Stimulated activated naive CD4-positive, alpha-beta T cell (primary cell): Measurements from ENCODE around the gene CCSER2.
A peak's percentile ranks its signal among the peaks of the same experiment; 100 is the strongest.
"Not testable (repeated sequence)": the region's sequence is repeated elsewhere in the genome, so short reads cannot be mapped to it uniquely, and the experiment has no call there.

Experiments
- DNase-seq, 6 experiments: peaks; one replicate each; lab custom pipeline; 2025; lab: John Stamatoyannopoulos, UW

The CCSER2 gene

GRCh38 chr10:84395581-84395980 is 67.2 kb downstream of the CCSER2 start:
- DNase-seq: no peak

GRCh38 chr10:84397735-84398144 is 69.4 kb downstream of the CCSER2 start:
- DNase-seq: no peak

GRCh38 chr10:84398696-84399095 is 70.3 kb downstream of the CCSER2 start:
- no peak for DNase-seq

- DNase-seq: no peak
Observed at GRCh38 chr10:84401854-84402611, 73.6 kb downstream of the CCSER2 start.

GRCh38 chr10:84404783-84405182 is 76.4 kb downstream of the CCSER2 start:
- no peak for DNase-seq

- no peak for DNase-seq
Observed at GRCh38 chr10:84405662-84406061, 77.3 kb downstream of the CCSER2 start.

- DNase-seq: no peak
Observed at GRCh38 chr10:84406561-84406960, 78.2 kb downstream of the CCSER2 start.

GRCh38 chr10:84407388-84408049 is 79.1 kb downstream of the CCSER2 start:
- no peak for DNase-seq

- no peak for DNase-seq
Observed at GRCh38 chr10:84412482-84412881, 84.1 kb downstream of the CCSER2 start.

- DNase-seq: not testable (repeated sequence)
Observed at GRCh38 chr10:84414110-84414509, 85.7 kb downstream of the CCSER2 start.

GRCh38 chr10:84415539-84416244 is 87.3 kb downstream of the CCSER2 start:
- DNase-seq: no peak

- no peak for DNase-seq
Observed at GRCh38 chr10:84416245-84416555, 87.8 kb downstream of the CCSER2 start.

GRCh38 chr10:84423719-84424118 is 95.3 kb downstream of the CCSER2 start:
- DNase-seq: no peak

- peak in 2 of 6 experiments; percentile 1 to 16 for DNase-seq
Observed at GRCh38 chr10:84424731-84425167, 96.4 kb downstream of the CCSER2 start.

- DNase-seq: no peak
Observed at GRCh38 chr10:84427903-84428650, 99.7 kb downstream of the CCSER2 start.

- no peak for DNase-seq
Observed at GRCh38 chr10:84428711-84429110, 100.3 kb downstream of the CCSER2 start.

GRCh38 chr10:84429926-84430520 is 101.6 kb downstream of the CCSER2 start:
- DNase-seq: peak; percentile 4 to 56 (median 36)

GRCh38 chr10:84432891-84433290 is 104.5 kb downstream of the CCSER2 start:
- no peak for DNase-seq

GRCh38 chr10:84440781-84441180 is 112.4 kb downstream of the CCSER2 start:
- DNase-seq: no peak

- no peak for DNase-seq
Observed at GRCh38 chr10:84447701-84448400, 119.5 kb downstream of the CCSER2 start.

- DNase-seq: not testable (repeated sequence)
Observed at GRCh38 chr10:84449351-84449750, 121.0 kb downstream of the CCSER2 start.
